ENCODE results near the gene UBE3B.

UBE3B gene

DNA sequence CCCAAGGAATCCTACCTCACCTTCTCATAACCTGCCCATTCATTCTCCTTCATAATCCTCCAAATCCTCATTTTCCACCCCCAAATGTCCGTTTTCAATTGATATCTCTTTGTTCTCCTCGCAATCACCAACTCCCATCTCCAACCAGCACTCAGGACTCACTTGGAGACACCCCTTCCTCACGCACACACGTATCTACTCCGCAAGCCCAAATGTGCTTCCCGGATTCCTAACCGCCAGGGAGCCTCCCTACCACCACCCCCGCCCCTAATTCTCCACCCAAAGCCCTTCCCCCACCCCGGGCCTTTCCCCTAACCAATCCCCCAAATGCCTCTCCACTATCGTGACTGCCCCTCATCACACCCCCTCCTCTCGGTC lies 638 bp upstream of the UBE3B start:
- no peak for DNase-seq

- no peak for DNase-seq
Measured at GRCh38 chr12:109477963-109478315, 505 bp downstream of the UBE3B start.

DNA sequence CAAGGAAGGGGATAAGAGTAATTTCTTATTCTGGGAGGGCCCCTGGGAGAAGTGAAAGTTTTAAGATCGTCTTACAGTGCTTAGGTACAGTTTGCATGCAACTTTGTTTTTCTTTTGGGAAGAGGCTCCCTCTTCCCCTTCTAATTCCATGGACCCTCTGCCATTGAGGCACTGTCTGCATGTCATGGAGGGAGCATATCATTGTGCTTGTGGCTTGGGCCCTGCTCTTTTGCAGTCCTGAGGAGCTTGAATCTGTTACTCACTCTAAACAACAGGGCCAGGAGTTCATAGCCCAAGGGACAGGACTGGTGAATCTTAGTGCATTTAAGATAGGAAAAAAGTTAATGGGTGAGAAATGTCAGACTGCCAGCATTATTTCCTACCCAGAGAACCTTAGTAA lies 2.3 kb downstream of the UBE3B start:
- DNase-seq, result no peak

DNA sequence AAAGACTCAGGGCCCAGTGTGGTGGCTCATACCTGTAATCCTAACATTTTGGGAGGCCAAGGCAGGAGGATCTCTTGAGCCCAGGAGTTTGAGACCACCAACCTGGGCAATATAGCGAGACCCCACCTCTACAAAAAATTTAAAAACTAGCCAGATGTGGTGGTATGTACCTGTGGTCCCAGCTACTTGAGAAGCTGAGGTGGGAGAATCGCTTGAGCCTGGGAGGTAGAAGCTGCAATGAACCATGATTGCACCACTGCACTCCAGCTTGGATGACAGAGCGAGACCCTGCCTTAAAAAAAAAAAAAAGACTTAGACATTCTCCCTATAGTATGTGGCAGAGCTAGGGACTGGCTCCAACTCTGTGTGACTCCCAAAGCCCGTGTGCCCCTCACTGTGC lies 2.9 kb downstream of the UBE3B start:
- DNase-seq, result no peak

DNA sequence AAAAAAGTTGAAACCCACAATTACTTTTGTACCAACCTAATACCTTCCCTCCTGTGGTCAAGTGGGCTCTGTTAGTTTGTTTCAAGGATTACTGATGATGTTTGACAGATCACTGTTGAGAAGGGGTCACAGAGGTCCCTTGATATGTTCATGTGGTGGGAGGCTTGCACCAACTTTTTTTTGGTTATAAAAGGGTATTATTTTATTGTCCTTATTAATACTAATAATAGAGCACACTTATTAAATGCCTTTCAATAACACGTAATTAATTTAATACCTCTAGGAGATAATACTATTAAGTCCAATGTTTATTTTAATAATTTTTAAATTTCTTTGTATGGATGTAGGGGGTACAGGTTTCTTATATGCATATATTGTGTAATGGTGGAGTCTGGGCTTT lies 4.4 kb downstream of the UBE3B start:
- no peak for DNase-seq

- DNase-seq, result no peak
Measured at GRCh38 chr12:109482491-109482890, 5.1 kb downstream of the UBE3B start.

DNA sequence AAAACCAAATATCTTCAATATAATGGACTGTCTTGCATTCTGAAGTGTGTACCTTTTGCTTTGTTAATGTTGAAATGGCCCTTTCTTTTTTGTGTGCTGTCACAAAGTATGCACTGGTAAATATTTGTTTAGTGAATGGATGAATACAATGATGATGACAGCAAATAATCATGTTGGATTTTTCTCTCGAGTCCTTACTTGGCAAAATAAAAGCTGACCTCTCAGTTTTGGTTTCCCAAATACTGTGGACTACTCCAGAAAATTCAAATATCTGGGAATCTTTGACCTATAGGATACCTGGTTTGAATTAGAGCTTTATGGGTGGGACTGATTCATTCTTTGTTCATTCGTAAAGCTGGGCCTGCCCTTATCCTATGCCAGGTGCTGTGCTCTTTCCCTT lies 5.5 kb downstream of the UBE3B start:
- DNase-seq, result peak; percentile 34

DNA sequence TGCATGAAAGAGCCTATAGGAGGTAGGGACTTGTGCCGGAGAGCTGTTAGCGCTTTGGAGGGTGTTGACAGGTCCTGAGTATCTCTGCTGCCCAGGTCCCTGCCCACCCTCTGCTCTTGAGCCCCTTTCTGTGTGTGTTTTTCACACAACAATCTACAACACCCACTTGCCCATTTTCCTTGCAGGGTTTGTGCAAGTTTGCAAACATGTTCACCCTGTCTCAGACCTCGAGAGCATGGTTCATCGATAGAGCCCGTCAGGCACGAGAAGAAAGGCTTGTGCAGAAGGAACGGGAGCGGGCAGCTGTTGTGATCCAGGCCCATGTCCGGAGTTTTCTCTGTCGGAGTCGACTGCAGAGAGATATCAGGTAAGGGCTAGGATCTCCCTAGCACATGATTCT lies 5.9 kb downstream of the UBE3B start:
- DNase-seq, result no peak

GRCh38 chr12:109485201-109485600 lies 7.8 kb downstream of the UBE3B start:
- no peak for DNase-seq

GRCh38 chr12:109487181-109488050 lies 10.0 kb downstream of the UBE3B start:
- no peak for DNase-seq

- DNase-seq, result no peak
Measured at GRCh38 chr12:109488051-109488665, 10.7 kb downstream of the UBE3B start.

DNA sequence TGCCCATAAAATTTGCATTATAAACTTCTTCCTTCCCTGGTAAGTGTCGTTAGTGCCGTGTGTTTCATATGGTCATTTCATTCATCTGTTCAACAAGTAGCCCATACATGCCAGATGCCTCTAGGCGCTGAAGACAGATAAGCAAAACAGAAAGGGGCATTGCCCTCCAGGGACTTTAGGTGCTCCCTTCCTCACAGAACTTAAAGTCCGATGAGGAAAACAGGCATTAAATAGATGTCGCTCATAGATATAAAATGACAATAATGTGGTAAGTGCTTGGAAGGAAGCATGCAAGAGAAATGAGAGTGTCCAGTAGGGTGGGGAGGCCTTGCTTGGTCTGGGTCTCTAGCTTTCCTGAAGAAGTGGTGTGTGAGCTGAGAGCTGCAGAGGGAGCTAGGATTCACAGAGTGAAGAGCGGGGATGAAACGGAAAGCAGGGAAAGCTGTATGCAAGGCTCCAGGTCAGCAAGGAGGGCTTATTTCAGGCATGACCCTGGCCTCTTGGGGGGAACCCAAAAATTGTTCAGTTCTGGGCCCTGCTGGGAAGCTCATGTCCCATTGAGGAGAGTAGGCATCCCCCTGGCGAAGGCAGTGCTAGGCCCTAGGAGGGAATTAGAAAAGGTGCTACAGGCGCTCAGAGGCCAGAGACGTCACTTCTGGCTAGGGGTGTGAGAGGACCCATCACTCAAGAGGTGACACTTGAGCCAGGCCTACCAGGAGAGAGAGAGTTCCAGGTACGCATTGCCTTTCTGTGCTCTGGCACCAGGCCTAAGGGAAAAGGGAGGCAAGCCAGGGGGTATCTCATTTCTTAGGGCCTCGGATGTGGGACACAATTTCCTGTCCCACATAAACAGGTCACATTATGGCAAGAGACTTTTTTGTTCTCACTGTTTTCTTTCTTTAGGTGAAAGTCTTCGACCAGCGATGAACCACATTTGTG lies 11.9 kb downstream of the UBE3B start:
- no peak for DNase-seq

DNA sequence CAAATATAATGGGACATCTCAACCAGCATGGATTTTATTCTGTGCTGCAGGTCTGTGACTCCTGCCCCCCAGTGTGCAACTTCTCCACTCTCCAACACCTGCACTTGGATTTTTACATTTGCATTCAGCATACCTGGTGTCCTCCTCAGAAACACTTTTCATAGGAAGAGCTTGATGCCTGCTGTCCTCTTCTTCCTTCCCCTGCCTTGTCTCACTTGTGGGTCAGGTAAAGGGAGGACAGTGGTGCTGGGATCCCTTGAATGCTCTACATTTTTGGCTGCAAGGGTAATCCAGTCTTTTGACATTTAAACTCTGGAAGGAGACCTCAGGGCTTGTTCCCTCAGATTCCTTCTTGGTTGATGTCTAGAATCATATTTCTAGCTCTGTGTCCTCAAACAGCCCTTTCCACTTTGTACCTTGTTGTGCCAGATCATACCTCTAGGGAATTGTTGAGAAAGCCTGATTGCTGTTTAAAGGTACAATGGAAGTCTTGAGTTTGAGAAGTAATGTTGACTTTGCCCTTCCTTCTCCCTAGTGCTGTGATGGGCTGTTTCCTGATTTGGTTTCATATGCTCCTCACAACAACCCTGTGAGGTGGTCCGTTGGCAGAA lies 12.6 kb downstream of the UBE3B start:
- no peak for DNase-seq

GRCh38 chr12:109491671-109492070 lies 14.2 kb downstream of the UBE3B start:
- no peak for DNase-seq

DNA sequence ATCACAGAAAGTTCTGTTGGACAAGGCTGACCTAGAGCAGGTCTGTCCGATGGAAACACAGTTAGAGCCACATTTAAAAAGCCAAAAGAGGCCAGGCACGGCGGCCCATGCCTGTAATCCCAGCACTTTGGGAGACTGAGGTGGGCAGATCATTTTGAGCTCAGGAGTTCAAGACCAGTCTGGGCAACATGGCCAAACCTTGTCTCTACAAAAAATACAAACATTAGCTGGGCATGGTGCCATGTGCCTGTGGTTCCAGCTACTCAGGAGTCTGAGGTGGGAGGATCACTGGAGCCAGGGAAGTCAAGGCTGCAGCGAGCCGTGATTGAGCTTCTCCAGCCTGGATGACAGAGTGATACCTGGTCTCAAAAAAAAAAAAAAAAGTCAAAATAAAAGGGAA lies 14.9 kb downstream of the UBE3B start:
- DNase-seq, result no peak

GRCh38 chr12:109493090-109493489 lies 15.7 kb downstream of the UBE3B start:
- no peak for DNase-seq

- no peak for DNase-seq
Measured at GRCh38 chr12:109493938-109494337, 16.5 kb downstream of the UBE3B start.

DNA sequence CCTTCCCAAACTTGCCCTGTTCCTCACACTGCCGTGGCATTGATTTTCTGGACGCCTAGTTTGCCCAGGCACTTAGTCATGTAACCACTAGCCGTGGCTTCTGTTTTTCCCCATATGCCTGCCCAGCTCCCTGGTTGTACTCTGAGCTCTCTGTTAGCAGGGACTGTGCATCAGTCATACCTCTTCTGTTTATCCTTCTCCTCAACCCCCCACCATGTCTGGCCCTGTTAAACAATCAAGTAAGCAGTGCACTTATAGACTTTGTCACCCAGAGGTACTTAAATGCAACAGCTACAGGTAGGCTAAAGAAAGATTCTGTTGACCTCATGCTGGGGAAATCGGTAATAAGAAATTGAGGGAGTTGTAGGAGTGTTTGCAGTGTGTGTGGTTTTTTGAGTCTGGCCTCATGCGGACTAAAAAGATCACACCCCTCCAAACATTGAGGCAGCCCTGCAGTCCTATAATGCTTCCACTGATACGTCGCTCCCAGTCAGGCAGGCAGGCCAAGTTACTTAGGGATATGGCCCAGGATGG lies 17.0 kb downstream of the UBE3B start:
- no peak for DNase-seq

- no peak for DNase-seq
Measured at GRCh38 chr12:109495012-109495411, 17.6 kb downstream of the UBE3B start.

DNA sequence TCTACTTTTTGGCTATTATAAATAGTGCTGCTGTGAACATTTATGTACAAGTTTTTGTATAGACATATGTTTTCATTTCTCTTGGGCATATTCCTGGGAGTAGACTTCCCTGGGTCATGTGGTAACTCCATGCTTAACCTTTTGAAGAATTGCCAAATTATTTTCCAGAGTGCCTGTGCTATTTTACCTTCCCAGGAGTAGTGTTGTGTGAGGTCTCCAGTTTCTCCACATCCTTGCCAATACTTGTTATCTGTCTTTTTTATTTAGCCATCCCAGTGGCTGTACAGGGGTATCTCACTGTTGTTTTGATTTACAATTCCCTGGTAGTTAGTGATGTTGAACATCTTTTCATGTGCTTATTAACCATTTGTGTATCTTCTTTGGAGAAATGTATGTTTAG lies 18.9 kb downstream of the UBE3B start:
- DNase-seq, result no peak

- no peak for DNase-seq
Measured at GRCh38 chr12:109497675-109498074, 20.2 kb downstream of the UBE3B start.

DNA sequence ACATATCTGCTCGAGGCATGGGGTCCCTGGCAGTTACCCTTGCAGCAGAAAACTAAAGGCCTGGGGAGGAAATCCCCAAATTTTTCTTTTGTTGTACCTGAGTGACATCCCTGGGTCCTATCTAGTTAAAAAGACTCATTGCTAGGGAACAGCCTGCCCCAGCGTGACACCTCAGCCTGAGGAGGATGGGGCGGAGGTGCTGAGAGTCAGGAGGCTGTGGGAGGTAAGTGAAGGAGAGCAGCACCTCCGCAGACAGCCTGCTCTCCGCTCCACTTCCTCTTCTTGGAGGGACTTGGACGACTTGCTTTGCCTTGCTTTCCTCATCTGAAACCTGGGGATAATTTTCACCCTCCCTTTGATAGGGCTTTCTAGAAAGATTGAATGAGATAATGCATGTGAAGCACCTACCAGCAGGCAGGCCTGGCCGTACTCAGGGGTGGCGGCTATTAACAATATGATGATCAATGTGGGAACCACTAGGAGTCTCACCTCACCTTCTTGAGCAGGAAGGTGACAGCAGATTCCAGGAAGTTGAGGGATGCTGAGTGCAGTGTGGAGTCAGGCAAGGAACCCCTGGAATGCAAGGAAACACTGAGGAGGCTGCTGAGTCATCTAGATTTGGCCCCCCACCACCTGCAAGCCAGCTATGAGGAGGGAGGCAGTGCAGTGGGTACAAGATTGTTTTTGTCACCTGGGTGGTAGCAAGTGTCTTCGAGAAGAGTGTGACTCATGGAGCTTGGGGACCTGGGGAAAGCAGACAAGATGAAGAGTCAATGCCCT lies 23.2 kb downstream of the UBE3B start:
- no peak for DNase-seq
